Measurements from ENCODE around the gene CD34.

CD34 gene

DNA sequence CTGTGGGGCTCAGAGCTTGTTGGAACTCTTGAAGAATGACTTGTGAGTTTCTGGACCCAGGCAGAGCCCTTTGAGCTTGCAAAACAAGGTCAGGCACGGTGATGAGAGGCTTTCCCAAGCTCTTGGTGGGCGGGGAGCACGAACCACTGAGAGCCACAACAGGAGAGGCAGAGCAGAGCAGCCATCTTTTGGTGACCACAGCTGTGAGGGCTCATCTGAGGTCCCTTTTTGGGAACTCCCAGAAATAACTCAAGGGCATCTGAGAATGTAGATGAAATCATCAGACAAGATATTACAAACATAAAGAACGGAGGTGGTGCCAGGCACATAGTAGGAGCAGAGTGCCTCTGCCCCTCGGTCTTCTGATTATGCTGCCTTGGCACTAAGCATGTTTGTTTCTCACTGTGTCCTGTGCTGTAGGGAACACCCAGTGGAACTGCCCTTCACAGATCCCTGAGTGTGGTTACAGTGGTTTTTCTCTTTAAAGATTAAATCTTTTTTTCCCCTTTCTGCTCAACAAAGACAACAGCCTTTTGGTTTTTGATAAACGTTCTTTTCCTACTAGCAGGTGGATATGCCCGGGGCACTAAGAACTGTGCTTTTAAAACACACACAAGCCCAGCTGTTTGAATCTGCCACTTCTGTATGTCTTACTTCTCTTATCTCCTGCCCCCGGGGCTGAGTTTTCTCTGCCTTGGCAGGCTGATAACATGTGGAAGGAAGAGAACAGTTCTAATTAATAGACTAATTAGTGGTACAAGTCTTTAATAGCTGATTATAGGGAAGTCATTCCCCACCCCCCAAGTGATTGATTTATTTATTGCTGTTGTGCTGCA, 37.7 kb downstream of the CD34 start:
- DNase-seq (ENCODE audit: low read depth in 3 of 3): no peak

DNA sequence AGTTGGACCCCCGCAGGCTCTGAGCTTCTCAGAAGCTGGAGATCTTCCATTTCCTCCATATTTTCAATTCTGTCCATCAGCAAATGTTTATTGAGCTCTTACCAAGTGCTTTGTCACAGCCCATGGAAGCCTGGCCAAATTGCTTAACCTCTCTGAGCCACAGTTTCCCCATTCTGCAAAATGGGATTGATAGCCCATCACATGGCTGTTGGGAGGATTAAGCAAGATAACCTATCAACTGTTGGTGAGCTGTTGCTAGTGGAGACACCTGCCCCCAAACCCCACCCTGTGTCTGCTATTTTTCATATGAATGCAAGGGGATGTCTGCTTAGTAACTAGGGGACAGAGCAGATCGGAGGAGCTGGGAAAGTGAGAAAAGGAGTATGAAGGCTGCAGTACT, 38.3 kb downstream of the CD34 start:
- no peak for DNase-seq (ENCODE audit: low read depth in 3 of 3)

DNA sequence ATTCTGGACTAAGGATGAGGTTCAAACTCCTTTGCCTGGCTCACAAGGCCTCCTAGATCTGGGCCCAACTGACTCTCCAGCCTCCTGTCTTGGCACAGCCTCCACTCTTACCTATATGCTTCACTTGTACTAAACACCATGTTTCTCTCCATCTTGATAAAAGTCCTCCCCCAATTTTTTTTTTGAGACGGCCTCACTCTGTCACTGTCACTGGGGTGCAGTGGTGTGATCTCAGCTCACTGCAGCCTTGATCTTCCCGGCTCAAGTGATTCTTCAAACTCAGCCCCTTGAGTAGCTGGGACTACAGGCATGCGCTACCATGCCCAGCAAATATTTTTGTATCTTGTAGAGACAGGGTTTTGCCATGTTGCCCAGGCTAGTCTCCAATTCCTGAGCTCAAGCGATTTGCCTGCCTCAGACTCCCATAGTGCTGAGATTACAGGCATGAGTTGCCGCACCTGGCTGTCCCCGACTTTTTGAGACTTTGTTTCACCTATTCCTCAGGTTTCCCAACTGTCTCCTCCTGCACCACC, 39.7 kb downstream of the CD34 start:
- no peak for DNase-seq (ENCODE audit: low read depth in 3 of 3)

DNA sequence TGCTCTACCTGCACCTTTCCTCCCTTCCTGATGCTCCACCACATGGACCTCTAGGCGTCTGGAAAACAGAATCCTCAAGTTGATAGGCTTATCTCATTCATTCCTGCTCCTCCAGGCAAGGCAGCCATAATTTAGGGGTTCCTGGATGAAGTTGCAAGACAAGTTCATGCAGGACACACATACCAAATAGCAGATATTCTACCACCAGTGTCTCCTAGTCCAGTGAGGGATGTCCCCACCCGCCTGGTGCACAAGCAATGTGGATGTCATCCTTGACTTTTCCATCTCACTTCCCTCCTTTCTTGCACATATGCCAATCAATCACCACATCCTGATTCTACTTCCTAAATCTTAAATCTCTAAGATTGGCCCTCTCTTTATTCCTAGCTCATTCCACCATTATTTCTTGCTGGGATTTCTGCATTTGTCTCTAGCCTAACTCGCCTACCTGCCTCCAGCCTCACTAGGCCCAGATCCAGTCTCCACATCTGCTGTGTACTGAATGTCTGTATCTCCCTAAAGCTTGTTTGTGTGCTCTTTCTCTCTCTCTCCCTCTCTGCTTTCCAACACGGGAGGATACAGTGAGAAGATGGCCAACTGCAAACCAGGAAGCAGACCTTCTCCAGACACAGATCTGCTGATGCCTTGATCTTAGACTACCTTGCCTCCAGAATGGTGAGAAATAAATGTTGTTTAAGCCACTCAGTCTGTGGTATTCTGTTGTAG, 40.5 kb downstream of the CD34 start:
- DNase-seq (ENCODE audit: low read depth in 3 of 3): no peak

DNA sequence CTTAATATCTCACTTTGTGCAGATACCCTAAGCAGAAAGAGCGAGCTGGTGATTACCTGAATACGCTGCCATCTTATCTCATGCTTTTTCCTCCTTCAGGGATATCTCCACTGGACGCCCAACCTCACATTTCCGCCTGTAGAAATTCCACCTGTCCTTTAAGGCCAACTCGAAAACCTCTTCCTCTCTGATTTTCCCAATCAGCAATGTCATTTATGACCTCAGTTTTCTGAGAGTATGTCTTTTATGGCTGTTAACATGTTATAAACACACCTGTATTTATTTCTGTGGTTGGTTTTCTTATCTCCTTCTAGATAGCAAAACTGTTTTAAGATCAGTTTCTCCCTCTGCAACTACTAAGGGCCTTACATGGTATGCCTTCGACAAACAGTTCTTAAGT, 41.1 kb downstream of the CD34 start:
- DNase-seq (ENCODE audit: low read depth in 3 of 3): no peak

DNA sequence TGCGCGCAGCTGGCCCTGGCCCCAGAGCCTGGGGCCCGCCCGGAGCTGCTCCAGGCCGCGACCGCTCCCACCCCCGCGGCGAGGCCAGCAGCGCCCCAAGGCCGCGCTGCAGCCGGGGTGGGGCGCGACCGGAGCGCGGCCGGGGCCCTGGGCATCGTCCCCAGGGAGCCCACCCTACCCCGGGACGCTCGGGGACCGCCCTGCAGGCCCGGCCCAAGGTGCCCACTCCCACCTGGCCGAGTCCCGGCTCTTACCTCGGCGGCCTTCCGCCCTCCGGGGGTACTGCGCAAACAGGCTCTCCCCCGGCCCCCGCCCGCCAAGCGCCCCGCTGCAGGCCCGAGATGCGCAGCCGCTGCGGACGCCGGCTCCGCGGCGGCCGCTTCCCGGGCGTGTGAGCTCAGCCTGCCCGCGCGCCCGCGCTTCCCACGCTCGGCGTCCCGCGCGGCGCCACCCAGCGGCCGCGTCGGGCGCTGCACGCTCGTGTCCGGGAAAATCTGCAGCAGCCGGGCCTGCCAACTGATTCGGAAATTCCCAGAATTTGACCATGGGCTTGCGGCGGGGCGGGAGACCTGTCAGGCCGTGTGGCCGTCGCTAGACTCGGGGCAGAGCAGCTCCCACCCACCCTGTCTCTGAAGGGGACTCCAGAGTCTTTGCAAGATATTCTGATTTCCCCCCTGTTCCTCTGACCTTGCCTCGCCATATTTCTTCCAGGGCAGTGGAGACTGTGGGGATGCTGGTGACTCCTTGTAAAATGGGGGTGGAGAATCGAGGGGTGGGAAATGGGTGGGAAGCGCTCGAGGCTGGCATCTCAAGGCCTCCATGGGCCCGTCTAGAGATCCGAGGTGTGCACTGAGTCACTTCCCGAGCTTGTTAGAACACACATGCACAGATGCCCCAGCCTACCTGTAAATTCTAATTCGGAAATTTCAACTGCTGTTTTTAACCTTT, 41.9 kb downstream of the CD34 start:
- DNase-seq (ENCODE audit: low read depth in 3 of 3): peak in 1 of 3 donors; percentile 44

DNA sequence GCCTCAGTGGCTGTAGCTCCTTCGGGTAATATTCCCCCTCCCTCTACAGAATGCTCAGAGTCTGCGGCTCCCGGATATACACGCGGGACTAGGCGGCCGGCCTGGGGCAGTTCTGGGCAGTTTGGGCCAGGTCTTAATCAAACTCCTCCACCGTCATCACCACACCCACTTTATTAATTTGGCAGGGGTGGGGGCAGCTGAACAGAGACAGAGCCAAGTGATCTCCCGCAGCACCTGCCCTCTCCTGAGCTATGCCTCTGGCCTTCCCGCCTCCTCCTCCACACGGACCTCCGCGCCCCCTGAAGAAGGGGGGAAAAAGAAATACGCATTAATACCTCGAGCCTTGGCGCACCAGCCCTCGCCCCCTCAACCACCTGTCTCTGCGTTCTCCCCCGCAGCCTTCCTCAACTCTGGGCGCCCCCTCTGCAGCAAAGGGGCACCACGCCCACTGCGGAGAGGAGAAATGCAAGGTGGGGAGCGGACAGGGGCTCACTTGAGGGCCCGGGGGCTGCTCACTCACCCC, 42.6 kb downstream of the CD34 start:
- no peak for DNase-seq (ENCODE audit: low read depth in 3 of 3)

DNA sequence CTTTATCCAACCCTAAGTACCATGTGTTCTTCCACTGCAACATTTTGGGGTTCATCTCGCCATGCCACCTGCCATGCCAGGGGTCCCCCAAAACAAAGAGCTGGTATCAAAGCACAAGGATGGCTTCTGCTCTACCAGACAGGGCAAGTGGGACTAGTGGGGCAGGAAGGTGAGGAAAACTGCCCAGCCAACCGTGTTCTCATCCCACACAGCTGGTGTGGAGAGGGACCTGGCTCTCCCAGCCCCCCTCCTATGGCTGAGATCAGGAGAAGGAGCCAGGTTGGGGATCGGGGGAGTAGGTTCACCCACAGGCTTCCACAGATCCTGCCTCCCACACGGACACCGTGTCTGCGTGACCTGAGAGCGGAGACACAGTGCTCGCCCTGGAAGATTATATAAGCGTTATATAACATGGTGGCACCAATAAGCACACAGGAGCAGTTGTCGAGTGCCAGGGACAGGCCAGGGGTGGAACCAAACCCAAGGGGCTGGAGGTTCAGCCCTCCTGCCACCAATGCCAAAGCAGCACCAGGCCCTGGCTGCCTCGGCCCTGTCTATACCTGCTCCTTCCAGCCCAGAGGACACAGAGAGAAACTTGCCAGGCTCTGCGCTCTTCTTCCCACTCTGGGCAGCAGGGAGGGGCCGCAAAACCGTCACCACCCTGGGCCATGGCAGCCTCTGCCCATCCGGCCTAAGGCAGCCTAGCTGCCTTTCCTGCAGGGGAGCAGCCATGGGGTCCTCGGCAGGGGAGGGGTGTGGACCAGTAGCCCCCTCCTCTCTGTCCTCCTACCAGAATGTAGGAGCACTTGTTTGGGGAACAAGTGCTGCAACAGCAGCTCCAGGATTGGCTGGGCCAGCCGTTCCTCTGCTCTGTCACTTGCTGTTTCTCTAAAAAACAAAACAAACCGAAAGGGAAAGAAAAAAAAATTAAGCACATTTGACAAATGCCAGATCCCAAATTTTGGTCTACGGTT, 43.5 kb downstream of the CD34 start:
- no peak for DNase-seq (ENCODE audit: low read depth in 3 of 3)

DNA sequence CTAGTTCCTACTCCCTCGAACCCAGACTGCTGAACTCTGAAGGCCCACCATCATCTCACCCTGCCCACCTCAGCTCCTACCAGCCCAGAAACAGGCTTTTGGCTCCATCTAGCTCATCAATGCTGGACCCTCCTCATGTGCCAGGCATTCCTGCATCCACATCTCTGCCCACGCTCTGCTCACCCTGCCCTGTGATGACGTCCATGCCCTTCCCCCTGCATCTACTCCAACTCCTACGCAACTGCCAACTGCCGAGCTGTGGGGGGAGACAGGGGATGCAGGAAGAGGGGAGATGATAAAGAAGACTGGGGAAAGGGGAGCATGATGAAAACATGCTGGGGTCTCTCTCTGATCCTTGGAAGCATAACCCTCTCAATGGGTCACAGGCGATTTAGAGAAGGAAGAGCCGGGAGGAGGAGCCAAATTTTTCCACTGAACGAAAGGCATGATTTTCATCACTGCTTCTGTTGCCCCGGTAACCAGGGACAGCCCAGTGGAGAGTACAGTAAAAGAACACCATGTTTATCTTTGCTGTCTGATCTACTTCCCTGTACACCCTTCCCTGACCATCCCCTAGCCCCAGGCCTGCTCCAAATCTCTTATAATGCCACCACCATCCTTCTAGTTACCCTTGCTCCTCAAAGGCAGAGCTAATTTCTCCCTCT, 44.3 kb downstream of the CD34 start:
- DNase-seq (ENCODE audit: low read depth in 3 of 3): no peak

DNA sequence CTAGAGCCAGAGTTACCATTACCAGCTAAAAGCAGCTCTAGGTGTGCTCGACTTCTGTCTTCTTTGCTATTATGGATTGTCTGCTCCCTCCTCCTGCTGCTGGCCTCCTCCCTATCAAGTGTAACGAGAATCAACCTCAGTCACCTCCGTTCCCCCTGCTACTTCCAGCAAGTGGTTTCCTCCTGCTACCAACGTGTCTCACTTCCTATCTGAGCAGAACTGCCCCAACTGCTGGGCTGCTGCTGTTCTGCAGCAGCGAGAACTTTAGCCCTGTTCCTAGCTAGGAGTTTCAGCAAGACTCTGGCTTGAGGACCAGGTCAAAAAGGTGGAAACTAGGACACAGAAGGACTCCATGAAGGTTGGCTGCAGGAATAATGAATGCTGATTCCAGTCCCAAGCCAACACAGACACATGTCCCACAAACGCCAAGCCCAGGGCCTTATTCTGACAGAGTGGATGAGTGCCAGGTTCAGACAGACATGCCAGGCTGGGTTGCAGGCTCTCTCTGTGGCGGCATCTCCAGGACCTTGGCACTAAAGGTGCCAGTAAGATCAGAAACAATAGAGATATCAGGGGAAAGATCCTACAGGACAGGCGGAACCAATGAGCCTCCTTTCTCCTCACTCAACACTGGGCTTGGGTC, 46.9 kb downstream of the CD34 start:
- DNase-seq (ENCODE audit: low read depth in 3 of 3): no peak

DNA sequence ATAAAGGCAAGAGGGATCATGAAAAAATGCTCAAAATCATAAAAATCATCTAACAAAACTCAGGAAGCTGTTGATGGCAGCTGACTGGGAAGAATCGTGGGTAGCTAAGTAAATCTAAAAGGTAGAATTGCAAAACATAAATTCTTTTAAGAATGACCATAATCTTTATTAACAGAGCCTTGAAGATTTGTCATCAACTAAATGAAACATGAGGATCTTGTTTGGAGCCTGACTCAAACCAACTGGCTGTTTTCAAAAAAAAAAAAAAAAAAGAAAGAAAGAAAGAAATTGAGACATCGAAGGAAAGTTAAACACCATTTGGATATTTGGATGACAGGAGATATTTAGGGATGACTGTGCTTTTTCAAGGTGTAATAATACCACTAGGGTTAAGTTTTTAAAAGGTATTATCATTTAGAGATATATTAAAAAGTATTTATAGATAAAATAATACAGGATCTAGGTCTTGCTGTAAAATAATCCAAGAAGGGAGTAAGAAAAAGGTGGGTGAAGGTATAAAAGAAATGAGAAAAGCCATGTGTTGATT, 48.6 kb downstream of the CD34 start:
- no peak for DNase-seq (ENCODE audit: low read depth in 3 of 3)

DNA sequence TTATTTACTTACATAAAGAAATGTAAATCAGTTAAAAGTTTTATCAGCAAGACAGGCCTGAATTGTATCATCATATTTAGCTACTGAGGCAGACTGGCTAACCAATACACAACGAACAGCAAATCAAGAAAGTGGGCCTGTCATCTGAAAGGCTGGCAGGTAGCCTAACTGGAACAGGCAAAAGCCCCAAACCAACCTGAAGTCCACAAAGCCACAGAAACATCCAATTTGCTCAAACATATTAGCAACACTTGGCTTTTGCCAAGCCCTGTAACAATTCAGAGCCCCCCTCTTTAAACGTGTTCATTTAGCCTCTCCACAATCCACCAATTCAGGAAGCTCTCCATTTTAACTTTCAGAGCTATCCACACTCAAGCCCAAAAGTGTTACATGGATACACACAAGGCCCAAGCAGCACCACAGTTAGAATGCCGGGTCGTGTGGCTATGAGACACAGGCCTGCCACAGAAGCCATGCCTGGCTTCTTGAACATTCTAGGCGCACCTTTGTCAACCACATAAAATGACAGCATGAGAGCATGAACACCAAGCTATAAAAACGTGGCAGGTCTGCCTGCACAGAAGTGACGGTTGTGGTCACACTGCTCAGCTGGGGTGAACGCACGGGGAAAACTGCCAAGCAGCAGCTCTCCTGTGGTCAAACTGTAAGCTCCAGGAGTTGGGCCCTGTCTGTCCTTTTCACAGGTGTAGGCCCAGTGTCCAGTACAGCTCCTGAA, 49.3 kb downstream of the CD34 start:
- no peak for DNase-seq (ENCODE audit: low read depth in 3 of 3)

DNA sequence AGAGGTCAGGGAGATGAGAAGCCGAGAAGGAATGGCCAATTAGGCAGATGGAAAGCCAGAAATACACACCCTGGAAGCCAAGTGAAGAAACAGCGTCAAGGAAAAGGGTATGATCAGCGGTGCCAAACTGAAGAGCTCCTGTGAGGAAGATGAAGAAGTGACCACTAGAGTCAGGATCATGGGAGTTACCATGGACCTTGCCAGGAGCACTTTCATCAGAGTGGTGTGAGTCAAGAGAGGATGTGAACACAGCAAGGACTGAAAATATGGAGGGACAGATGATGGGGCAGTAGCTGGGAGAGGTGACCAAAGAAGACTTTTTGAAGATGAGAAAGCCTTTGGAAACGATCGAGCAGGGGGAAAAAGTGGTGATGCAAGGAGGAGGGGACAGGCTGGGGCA, 50.4 kb downstream of the CD34 start:
- no peak for DNase-seq (ENCODE audit: low read depth in 3 of 3)

DNA sequence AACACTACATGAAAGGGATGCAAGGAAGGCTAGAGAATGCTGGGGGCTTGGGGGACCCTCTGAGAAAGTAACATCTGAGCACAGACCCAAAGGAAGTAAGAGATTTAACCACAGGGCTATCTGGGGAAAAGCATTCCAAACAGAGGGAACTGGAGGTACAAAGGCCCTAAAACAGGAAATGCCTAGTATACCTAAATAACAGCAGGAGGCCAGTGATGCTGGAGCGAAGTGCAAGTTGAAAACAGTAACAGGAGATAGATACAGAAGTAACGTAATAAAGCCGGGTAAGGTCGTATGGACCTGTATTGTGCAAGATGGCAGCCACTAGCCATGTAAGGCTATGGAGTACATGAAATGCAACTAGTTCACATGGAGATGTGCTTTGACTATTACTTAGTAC, 52.1 kb downstream of the CD34 start:
- no peak for DNase-seq (ENCODE audit: low read depth in 3 of 3)

DNA sequence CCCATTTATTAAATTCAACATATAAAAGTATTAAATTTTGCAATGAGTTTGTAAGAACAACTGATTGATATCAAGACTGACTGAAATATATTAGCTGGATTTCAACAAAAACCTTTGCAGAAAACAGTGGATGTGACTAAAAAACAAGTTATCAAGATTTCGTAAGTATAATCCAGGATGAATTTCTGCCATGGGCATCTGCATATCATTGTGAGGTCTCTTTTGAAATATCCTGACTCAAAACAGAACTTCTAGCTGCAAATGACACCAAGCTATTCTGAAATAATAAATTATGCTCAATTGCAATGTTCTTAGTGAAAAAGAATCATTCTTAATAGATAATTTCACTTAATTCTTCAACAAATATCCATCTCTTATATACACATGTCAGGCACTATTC, 52.6 kb downstream of the CD34 start:
- no peak for DNase-seq (ENCODE audit: low read depth in 3 of 3)

DNA sequence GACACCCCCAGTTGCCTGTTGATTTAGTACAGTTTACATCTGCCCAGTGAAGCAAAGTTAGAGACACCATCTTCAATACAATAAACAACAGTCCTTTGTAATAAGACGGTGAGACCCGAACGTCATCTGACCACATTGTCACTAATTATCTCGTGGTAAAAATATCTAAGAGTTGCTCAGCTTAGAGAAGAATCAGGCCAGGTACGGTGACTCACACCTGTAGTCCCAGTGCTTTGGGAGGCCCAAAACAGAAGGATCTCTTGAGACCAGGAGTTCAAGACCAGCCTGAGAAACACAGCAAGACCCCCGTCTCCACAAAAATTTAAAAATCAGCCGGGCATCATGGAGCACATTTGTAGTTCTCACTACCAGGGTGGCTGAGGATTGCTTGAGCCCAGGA, 53.5 kb downstream of the CD34 start:
- no peak for DNase-seq (ENCODE audit: low read depth in 3 of 3)

DNA sequence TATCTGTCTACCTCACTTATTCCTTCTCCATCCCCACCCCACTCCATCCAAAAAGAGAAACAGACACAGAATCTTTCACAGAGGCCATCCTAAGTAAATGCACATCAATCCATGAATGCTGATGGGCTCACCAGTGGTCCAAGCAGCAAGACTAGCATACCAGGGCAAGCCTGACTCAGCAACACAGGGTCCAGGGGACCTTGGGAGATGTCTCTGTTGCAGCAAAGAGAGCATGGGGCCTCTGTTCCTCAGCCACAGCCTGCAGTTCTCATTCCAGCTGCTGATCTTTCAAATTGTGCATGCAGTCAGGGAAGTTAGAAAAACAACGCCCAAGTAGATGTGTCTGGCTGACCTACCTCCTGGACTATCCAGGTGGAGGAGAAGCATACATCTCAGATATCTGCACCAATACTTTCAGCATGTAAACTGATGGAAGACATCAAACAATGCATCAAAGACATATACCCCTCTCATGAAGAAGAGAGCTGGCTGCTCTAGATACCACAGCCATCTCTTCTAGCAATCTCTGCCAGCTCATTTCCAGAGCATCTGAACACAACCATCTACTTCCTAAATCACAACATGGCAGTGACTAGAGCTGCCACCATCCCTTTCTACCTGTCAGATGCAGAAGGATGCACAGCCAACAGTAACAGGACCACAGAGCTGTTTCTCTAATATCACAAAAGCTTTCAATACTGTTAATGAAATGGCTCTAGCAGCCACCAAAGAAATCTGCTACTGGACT, 54.5 kb downstream of the CD34 start:
- no peak for DNase-seq (ENCODE audit: low read depth in 3 of 3)

DNA sequence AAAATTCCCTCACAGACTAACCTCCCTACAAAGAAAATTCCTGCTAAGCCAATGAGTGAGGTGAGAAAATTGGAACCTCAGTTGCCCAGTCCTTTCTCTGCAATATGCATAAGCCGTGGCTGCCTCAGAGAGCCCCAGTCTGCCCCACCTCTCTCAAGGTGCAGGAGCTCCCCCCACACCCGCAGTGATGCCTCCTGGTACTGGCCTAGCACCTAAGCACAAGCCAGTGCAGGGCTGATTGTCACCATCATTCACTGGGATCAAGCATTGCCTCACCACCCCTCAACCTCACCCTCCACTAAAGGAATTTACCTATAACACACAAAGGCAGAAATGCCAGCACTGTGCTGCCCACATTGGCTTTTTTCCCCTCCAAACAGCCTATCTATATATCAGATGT, 56.9 kb downstream of the CD34 start:
- DNase-seq (ENCODE audit: low read depth in 3 of 3): no peak
